Neutrophil (primary cell): ENCODE results near the gene AAR2.

Experiments used
- H3K27ac ChIP-seq: fragments of 200-600 bp; sonication (generic); 2 replicates; pipeline ENCODE4 v1.5.1; 2016; ENCODE audit warnings: mild to moderate bottlenecking, moderate library complexity
- H3K27me3 ChIP-seq: fragments of 200-600 bp; sonication (generic); 2 replicates; pipeline ENCODE4 v1.6.0; 2016; ENCODE audit warnings: mild to moderate bottlenecking
- H3K36me3 ChIP-seq: fragments of 200-600 bp; sonication (generic); 2 replicates; pipeline ENCODE4 v1.5.1; 2017
- H3K4me1 ChIP-seq, 2 experiments: fragments of 200-600 bp in 1 of 2; sonication (generic) in 1 of 2; 1 replicate in 1 of 2; 2 replicates in 1 of 2; pipeline versions ENCODE4 v1.5.1 to v1.6.1; 2013 to 2016; ENCODE audit warnings: low read depth in 1 of 2, low read length in 1 of 2, mild to moderate bottlenecking in 1 of 2, moderate library complexity in 1 of 2; ENCODE audit not compliant: control insufficient read depth in 1 of 2, insufficient read depth in 1 of 2
- H3K4me3 ChIP-seq, 2 experiments: fragments of 200-600 bp in 1 of 2; sonication (generic) in 1 of 2; 1 replicate in 1 of 2; 2 replicates in 1 of 2; pipeline ENCODE4 v1.5.1; 2013 to 2016; ENCODE audit warnings: low read depth in 1 of 2, low read length in 1 of 2, mild to moderate bottlenecking in 1 of 2, moderate library complexity in 1 of 2
- H3K9me3 ChIP-seq: fragments of 200-600 bp; sonication (generic); 2 replicates; pipeline ENCODE4 v1.5.1; 2016
- TF ChIP-seq, protein P1 (sequence below): fragments of 200-600 bp; sonication (generic); IDR thresholded peaks from 2 replicates; pipeline ENCODE4 v1.5.1; 2016; ENCODE audit warnings: antibody characterized with exemption

Gene AAR2

GRCh38 chr20:36275441-36276189 is 39.3 kb downstream of the AAR2 start:
- no peak overlapping the region for H3K4me3 ChIP-seq
- TF ChIP-seq, protein P1, sequence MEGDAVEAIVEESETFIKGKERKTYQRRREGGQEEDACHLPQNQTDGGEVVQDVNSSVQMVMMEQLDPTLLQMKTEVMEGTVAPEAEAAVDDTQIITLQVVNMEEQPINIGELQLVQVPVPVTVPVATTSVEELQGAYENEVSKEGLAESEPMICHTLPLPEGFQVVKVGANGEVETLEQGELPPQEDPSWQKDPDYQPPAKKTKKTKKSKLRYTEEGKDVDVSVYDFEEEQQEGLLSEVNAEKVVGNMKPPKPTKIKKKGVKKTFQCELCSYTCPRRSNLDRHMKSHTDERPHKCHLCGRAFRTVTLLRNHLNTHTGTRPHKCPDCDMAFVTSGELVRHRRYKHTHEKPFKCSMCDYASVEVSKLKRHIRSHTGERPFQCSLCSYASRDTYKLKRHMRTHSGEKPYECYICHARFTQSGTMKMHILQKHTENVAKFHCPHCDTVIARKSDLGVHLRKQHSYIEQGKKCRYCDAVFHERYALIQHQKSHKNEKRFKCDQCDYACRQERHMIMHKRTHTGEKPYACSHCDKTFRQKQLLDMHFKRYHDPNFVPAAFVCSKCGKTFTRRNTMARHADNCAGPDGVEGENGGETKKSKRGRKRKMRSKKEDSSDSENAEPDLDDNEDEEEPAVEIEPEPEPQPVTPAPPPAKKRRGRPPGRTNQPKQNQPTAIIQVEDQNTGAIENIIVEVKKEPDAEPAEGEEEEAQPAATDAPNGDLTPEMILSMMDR: no peak
- no peaks in the 10 kb centered on the region for H3K36me3 ChIP-seq
- peaks cover 24% of the 10 kb centered on the region for H3K27me3 ChIP-seq
- no peaks in the 10 kb centered on the region for H3K9me3 ChIP-seq
- no peak overlapping the region for H3K27ac ChIP-seq
- no peaks in the 10 kb centered on the region for H3K4me1 ChIP-seq

DNA sequence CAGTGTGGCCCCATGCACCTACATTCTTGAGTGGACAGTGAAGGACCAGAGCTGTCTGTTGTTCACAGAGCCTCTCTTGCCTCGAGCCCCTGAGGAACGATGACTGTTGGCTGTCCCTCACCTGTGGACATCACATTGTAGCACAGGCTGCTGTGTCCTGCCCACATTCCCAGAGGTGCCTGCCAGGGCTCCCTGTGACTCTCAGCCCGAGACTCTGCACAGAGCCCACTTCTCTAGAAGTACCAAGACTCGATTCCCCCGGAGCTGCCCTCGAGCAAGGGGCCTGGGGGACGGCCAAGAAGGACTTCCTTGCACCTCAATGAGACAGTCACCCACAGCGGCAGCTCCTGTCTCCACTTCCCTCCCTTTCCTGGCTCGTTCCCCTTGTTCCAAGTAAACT is 41.3 kb downstream of the AAR2 start:
- Histone ChIP-seq H3K27me3 (peaks cover 34% of the 10 kb centered on the region), H3K36me3 (no peaks in the 10 kb centered on the region), H3K4me1 (no peaks in the 10 kb centered on the region), H3K27ac (no peak overlapping the region), H3K9me3 (no peaks in the 10 kb centered on the region), H3K4me3 (no peak overlapping the region)
- TF ChIP-seq, protein P1: no peak

GRCh38 chr20:36279362-36279761 is 43.1 kb downstream of the AAR2 start:
- Histone ChIP-seq H3K4me3 (no peak overlapping the region), H3K27ac (no peak overlapping the region), H3K36me3 (no peaks in the 10 kb centered on the region), H3K27me3 (peaks cover 45% of the 10 kb centered on the region), H3K4me1 (no peaks in the 10 kb centered on the region), H3K9me3 (no peaks in the 10 kb centered on the region)
- TF ChIP-seq, protein P1: no peak

GRCh38 chr20:36279776-36280175 is 43.5 kb downstream of the AAR2 start:
- no peak overlapping the region for H3K4me3 ChIP-seq
- no peaks in the 10 kb centered on the region for H3K9me3 ChIP-seq
- no peaks in the 10 kb centered on the region for H3K4me1 ChIP-seq
- H3K27me3 ChIP-seq: peaks cover 44% of the 10 kb centered on the region
- H3K27ac ChIP-seq: no peak overlapping the region
- TF ChIP-seq, protein P1: no peak
- no peaks in the 10 kb centered on the region for H3K36me3 ChIP-seq

GRCh38 chr20:36281785-36282380 is 45.6 kb downstream of the AAR2 start:
- Histone ChIP-seq H3K36me3 (no peaks in the 10 kb centered on the region), H3K27me3 (peaks cover 63% of the 10 kb centered on the region), H3K4me1 (no peaks in the 10 kb centered on the region), H3K9me3 (no peaks in the 10 kb centered on the region), H3K27ac (no peak overlapping the region), H3K4me3 (no peak overlapping the region)
- TF ChIP-seq, protein P1: no peak
